ENCODE data around the gene CSF2. TPM values are rescaled to one million over a fixed set of nuclear protein-coding genes. Genes with fewer than 3 reads are reported as not detected.
A peak's percentile ranks its signal among the peaks of the same experiment; 100 is the strongest.

Gene CSF2
- total and polyA plus RNA-seq, 2 of the 4 experiments (the other 2 are of a cell fraction), result 0.31 TPM; not detected in 1

- intact Hi-C loops (cut with micrococcal nuclease), result no loop called here
- H3K79me1 ChIP-seq (ENCODE audit: low read depth in 1 of 2, low read length in 2 of 2), result no peaks in the 10 kb centered on the region
- H4K8ac ChIP-seq (ENCODE audit: low read depth in 2 of 2, low read length in 2 of 2), result peak overlapping the region in 1 of 2 experiments; percentile 92; a peak in 2 of 4 replicates
- no peak overlapping the region for H3K27ac ChIP-seq (ENCODE audit: insufficient read depth, low read length)
- H2AK5ac ChIP-seq (ENCODE audit: low read depth, low read length), result 0 out of 2 replicates have a peak overlapping the region, but pooled peaks have one; percentile 87
- H4K5ac ChIP-seq (ENCODE audit: low read depth, low read length), result no peak overlapping the region
- 0 out of 2 replicates have a peak overlapping the region, but pooled peaks have one; percentile 13 for H4K91ac ChIP-seq (ENCODE audit: insufficient read depth, low read depth, low read length)
- H2BK120ac ChIP-seq (ENCODE audit: low read depth, low read length), result peak overlapping the region; percentile 89; the same call in 1 of the 2 replicates
- CTCF ChIA-PET, result no interaction called here
- no peak overlapping the region for H2AFZ ChIP-seq (replicated peaks; ENCODE audit: low read length, poor library complexity)
- H3K27me3 ChIP-seq (ENCODE audit: control insufficient read depth, insufficient read depth, low read length), result no peaks in the 10 kb centered on the region
- H2AK9ac ChIP-seq (replicated peaks; ENCODE audit: low read depth, low read length, poor library complexity), result no peak overlapping the region
- peaks cover 33% of the 10 kb centered on the region for H3K4me1 ChIP-seq (ENCODE audit: control insufficient read depth, insufficient read depth, low read length)
- H3K4ac ChIP-seq (ENCODE audit: low read depth, low read length), result peak overlapping the region; percentile 75; the same call in 1 of the 2 replicates
- H3K4me3 ChIP-seq (ENCODE audit: insufficient read depth, low read depth, low read length), result no peak overlapping the region
- peaks cover 40% of the 10 kb centered on the region for H3K9me1 ChIP-seq (ENCODE audit: insufficient read depth, low read length)
- H4K20me1 ChIP-seq (ENCODE audit: insufficient read depth, low read length), result no peaks in the 10 kb centered on the region
- no TSS peak for BruUV-seq (replicated peaks)
- H3K9me3 ChIP-seq (ENCODE audit: control insufficient read depth, insufficient read depth, low read length), result no peaks in the 10 kb centered on the region
- H2BK5ac ChIP-seq (ENCODE audit: low read depth, low read length, poor library complexity, severe bottlenecking), result peak overlapping the region; percentile 84
- no peak overlapping the region; the same call in 1 of the 2 replicates for H3K23ac ChIP-seq (ENCODE audit: low read depth, low read length)
- TF ChIP-seq RAD21 (IDR thresholded peaks at IDR 0.05; ENCODE audit: low read length) (no peak), CTCF (conservative IDR thresholded peaks at IDR 0.05; ENCODE audit: low read depth, low read length) (no peak)
- H3K18ac ChIP-seq (ENCODE audit: low read depth, low read length), result peak overlapping the region; percentile 62; the same call in 1 of the 2 replicates
- H3K14ac ChIP-seq (replicated peaks; ENCODE audit: low read depth, low read length), result peak overlapping the region; percentile 42; the same call in 1 of the 2 replicates
- peak overlapping the region; percentile 57; the same call in 1 of the 3 replicates for H2BK15ac ChIP-seq (ENCODE audit: low read depth, low read length)
- no peak overlapping the region for H3K9ac ChIP-seq (ENCODE audit: low read depth, low read length)
- in situ Hi-C loops (cut with MboI; ENCODE audit: low sequenced_read_pairs), result loop anchor here (25.0 kb wide), 1 partner anchor 389 kb away; the partner anchor contains the start of gene IRF1
- H3K4me2 ChIP-seq (ENCODE audit: low read depth, low read length), result no peak overlapping the region
- POLR2A ChIA-PET (ENCODE audit: unreplicated experiment), result no interaction called here
- no peaks in the 10 kb centered on the region for H3K36me3 ChIP-seq (ENCODE audit: control insufficient read depth, insufficient read depth, low read length)
- ATAC-seq (ENCODE audit: low read depth), result no peak
- peak overlapping the region; percentile 92; the same call in 1 of the 2 replicates for H2BK20ac ChIP-seq (ENCODE audit: low read depth, low read length)
- no peak overlapping the region for H3K56ac ChIP-seq (ENCODE audit: extremely low read depth, insufficient read depth, low read length)
- dilution Hi-C loops (cut with HindIII; ENCODE audit: low sequenced_read_pairs, unreplicated experiment), result no loop called here
- DNase-seq, result peak; percentile 41
Observed at GRCh38 chr5:132098621-132099020, 25.0 kb downstream of the CSF2 start.
